Activated CD4-positive, alpha-beta T cell treated with anti-CD3 and anti-CD28 coated beads, Interleukin-2, amount 50 U/mL, for 1 hour (primary cell): ENCODE measurements around the gene HACD3.
"Not testable (repeated sequence)": the region's sequence is repeated elsewhere in the genome, so short reads cannot be mapped to it uniquely, and the experiment has no call there.

ENCODE experiments used
- DNase-seq: peaks from one replicate; pipeline ENCODE4 v3.0.0-alpha.2; 2020

The HACD3 gene

GRCh38 chr15:65603559-65603958, 73.3 kb downstream of the HACD3 start:
- no peak for DNase-seq

GRCh38 chr15:65610871-65611718, 80.8 kb downstream of the HACD3 start, which contains the start of gene INTS14:
TSS of gene INTS14 (minus strand) at chr15:65611131. CDS start at chr15:65607380, 3,751 bp downstream.
- DNase-seq = peak; percentile 93

DNA sequence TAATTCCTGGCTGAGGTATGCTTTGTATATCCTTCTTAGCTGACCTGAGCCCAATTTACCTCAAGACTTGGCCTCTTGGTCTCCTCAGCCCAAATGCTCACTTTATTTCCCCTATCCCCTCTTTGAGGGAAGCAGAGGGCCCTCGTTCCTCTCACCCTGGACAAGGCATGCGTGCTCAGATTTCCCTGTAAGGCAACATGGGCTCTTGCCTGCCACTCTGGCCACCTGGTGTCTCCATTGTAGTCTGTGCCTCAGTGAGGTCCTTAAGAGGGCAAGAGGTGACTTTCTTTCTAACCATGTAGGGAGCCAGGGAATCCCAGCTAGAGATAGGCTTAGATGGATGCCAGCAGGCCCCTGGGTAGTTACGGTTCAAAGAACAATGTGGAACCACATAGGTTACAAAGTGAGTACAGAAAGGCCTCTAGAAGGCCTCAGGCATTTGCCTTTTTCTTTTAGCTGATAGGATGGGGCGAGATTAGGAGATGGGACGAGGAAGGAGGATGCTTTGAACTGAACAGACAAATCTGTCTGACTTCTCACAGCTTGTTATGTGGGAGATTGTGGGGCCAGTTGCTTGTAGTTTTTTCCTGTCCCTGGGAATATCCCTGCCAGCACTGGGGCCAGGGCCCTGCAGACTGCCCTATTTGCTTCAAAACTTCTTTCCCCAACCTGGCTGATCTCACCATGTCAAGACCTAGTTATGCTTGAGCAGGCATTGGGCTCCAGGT, 81.8 kb downstream of the HACD3 start:
- no peak for DNase-seq

DNA sequence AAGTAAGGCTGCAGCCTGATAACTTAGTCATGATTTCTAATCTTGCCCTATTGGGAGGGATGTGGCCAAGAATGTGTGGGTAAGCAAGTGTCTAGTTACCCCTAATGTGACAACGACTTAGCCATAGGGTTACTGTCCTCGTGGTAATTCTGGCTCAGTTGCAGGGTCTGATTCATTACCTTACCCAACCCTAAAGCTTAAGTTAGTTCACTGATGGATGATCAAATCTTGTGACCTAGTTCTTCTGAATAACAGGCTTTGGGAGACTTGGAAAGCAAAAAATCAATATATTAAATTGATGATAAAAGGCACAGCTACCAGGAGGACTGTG, 82.3 kb downstream of the HACD3 start:
- no peak for DNase-seq

DNA sequence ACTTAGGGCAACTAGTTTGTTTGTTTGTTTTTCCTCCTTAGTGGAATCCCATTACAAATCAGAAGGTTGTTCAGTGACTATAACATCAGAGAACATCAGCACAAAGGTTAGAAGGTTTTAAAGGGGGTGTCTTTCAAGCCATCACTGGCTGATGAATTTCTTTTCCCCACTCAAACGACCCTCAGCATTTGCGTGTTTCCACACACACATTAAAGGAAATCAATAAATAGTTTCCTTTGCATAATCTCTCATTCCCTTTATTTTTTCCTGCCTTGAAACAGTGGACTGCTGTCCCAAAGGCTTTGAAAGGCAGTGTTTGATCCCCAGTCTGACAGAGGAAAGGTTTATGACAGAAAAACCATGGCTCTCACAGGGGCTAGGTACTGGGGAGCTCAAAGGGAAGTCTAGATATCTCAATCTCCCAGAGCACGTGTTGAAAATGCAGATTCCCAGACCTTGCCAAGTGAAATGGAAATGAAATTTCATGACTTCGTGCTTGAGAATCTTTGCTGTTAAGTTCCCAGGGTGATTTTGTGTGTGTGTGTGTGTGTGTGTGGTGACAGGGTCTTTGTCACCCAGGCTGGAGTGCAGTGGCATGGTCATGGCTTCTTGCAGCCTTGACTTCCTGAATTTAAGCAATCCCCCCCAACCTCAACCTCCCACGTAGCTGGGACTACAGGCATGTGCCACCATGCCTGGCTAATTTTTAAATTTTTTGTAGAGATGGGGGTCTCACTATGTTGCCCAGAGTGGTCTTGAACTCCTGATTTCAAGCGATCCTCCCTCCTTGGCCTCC, 82.9 kb downstream of the HACD3 start:
- DNase-seq = no peak

DNA sequence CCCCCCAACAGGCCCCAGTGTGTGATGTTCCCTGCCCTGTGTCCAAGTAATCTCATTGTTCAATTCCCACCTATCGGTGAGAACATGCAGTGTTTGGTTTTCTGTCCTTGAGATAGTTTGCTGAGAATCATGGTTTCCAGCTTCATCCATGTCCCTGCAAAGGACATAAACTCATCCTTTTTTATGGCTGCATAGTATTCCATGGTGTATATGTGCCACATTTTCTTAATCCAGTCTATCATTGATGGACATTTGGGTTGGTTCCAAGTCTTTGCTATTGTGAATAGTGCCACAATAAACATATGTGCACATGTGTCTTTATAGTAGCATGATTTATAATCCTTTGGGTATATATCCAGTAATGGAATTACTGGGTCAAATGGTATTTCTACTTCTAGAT, 85.6 kb downstream of the HACD3 start:
- DNase-seq = not testable (repeated sequence)

GRCh38 chr15:65618560-65619109, 88.4 kb downstream of the HACD3 start:
- no peak for DNase-seq

GRCh38 chr15:65619626-65620290, 89.5 kb downstream of the HACD3 start:
- no peak for DNase-seq

GRCh38 chr15:65620833-65621232, 90.6 kb downstream of the HACD3 start:
- no peak for DNase-seq

DNA sequence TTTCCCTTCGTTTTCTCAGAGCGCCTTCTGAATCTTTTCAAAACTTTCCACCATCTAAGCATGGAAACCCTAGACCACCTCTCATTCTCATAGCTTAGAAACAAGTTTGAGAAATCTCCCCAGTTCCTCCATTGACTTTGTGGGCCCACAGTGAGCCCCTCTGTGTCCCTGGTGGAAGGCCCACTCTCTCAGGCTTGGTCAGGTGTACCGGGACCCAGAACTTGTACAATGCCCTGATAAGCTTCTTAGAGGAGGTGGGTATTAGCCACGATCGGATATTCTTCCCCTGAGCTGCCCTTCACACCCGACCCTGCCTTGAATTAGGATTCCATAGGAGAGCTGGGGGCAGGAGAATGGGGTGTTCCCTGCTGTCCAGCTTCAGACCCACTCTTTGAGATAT, 91.4 kb downstream of the HACD3 start, which contains the start of gene SLC24A1:
Gene SLC24A1, plus strand, starts transcription at position 301 of the 400 bp plus-strand sequence. CDS start 2,143 bp downstream, outside the sequence.
- DNase-seq = no peak

- DNase-seq = no peak
These were observed 92.8 kb downstream of the HACD3 start for GRCh38 chr15:65623103-65623502.

DNA sequence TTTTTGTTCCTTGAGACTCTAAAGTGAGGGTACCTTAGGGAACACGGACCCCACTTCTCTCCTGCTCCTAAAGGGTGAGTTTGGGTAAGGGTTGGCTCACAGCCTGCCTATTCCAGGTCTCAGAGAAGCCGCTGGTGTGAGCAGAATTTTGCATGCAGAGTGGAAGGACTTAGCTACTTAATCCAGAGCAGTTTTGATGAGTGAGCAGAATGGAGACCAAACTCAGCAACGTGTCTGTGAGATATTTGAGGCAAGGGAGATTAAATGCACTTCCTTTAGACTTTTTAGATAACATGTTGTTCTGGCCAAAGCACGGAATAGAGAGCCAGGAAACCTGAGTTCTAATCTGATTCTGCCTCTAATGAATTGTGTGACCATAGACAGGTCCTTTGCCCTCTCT, 96.6 kb downstream of the HACD3 start:
- DNase-seq = no peak
